Epithelial cell of prostate (primary cell): ENCODE results near the gene TGFBR3.

ENCODE experiments used
- DNase-seq: peaks from one replicate; pipeline ENCODE4 v3.0.0-alpha.2; 2011; ENCODE audit warnings: low read depth, low spot score
- H3K27ac ChIP-seq: fragments of 450-650 bp; 2 replicates; pipeline ENCODE4 v1.5.1; 2017; ENCODE audit warnings: mild to moderate bottlenecking

TGFBR3 gene

GRCh38 chr1:91828583-91829281 lies 57.2 kb downstream of the TGFBR3 start:
- H3K27ac ChIP-seq: peak overlapping the region; percentile 23
- DNase-seq: no peak

GRCh38 chr1:91827459-91828321 lies 58.3 kb downstream of the TGFBR3 start:
- no peak for DNase-seq
- peak overlapping the region; percentile 23 for H3K27ac ChIP-seq

DNA sequence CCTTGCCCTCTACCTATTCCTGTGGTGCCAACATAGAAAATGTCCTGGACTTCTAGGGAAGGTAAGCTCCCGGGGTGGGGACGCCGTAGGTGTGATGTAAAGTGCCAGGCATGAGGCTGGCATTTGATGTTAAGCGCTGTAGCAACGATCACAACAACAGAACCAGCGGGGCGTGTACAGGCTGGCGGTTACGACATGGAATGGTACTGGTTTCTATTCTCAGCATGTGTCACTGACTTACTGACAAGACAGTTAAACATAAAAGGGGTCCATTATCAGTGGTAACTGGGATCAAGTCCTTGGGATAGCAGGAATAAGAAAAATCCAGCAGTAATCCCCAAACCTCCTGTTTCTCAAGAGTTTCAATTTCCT lies 58.9 kb downstream of the TGFBR3 start:
- H3K27ac ChIP-seq: no peak overlapping the region
- peak; percentile 52 for DNase-seq

DNA sequence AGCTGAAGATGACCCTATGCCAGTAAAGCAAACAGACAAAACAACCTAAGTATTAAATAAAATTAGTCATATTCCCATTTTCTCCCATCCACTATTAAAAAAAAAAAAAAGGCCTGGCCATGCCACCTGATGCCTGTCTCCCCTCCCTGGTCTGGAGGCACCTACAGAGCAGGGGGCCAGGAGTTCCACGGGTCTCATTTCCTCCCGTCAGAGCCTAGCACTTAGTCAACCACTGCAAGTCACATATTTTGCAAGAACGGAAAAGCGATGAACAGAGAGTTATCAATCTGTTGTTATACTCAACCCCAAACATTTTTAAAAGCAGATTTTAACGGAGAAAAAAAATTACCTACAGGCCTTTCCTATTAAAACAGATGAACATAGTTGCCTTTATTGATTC lies 59.3 kb downstream of the TGFBR3 start:
- H3K27ac ChIP-seq: no peak overlapping the region
- DNase-seq: no peak

GRCh38 chr1:91826248-91826647 lies 59.7 kb downstream of the TGFBR3 start:
- no peak overlapping the region for H3K27ac ChIP-seq
- DNase-seq: no peak

DNA sequence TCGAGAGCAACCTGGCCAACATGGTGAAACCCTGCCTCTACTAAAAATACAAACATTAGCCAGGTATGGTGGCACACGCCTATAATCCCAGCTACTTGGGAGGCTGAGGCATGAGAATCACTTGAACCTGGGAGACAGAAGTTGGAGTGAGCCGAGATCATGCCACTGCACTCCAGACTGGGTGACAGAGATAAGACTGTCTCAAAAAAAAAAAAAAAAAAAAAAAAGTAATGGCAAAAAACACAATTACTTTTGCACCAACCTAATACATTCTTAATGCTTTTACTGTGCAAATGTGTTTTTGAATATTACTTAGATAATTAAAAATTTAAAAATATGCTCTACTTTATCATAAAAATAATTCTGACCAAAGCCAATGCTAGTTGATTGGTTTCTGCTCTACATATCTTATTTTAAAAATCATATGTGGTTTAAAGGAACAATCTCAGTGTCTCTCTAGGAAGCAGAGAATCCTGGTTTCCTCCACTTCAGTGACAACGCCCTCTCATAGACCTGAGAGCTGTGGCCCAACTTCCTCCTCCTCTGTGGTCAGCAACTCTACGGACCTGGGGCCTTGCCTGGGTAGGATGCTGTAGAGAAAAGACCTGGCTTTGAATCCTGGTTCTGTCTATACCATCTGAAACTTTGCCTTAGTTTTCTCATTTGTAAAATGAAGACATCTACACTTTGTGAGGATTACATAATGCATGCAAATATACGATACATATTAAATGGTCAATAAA lies 64.7 kb downstream of the TGFBR3 start:
- H3K27ac ChIP-seq: no peak overlapping the region
- DNase-seq: no peak

GRCh38 chr1:91819038-91819788 lies 66.7 kb downstream of the TGFBR3 start:
- no peak overlapping the region for H3K27ac ChIP-seq
- DNase-seq: no peak

DNA sequence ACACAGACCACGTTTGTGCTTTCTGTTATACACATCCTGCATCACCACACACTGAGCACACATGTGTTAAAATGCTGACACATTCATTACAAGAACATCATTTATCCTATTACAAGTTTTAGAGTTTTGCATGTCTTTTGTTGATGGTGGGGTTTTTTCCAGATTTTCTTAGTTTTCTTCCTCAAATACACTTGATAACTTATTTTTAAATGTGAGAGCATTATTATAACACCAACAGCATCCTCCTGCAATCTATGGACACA lies 67.3 kb downstream of the TGFBR3 start:
- no peak for DNase-seq

GRCh38 chr1:91817211-91817905 lies 68.6 kb downstream of the TGFBR3 start:
- DNase-seq: no peak
- no peak overlapping the region for H3K27ac ChIP-seq

More for the DNA sequence above, 67.3 kb downstream of the TGFBR3 start:
- H3K27ac ChIP-seq: no peak overlapping the region

GRCh38 chr1:91816031-91816430 lies 69.9 kb downstream of the TGFBR3 start:
- no peak overlapping the region for H3K27ac ChIP-seq
- no peak for DNase-seq

- no peak overlapping the region for H3K27ac ChIP-seq
- no peak for DNase-seq
Observed at GRCh38 chr1:91814448-91814847, 71.5 kb downstream of the TGFBR3 start.

GRCh38 chr1:91813813-91814212 lies 72.1 kb downstream of the TGFBR3 start:
- no peak overlapping the region for H3K27ac ChIP-seq
- no peak for DNase-seq

DNA sequence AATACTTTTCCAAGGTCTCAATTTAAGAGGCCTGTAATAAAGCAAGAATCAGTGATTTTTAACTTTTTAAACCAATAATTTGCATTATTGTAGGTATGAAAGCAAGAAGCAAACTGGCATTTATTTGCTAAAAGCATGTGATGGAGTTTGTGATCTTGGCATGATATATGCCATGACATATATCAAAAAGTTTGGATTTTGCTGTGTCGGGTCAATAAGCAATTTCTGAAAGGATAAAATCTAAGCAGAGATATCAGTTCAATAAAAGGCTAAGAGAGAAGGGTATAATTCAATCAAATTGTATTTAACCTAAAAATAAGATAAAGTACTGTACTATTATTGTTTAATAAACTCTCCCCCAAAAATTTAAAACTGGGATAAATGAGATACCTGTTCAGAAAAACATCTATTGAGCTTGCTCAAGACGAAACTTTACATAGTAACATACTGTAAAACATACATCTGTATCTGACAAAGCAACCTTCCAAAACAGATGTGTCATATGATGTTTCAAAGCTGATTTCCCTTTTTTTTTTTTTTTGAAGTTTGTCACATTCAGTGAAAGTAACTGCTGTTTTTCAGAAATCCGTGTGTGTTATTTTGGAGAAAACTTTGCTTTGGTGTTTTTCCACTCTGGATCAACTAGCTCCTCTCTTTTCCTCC lies 74.5 kb downstream of the TGFBR3 start:
- no peak overlapping the region for H3K27ac ChIP-seq
- no peak for DNase-seq

DNA sequence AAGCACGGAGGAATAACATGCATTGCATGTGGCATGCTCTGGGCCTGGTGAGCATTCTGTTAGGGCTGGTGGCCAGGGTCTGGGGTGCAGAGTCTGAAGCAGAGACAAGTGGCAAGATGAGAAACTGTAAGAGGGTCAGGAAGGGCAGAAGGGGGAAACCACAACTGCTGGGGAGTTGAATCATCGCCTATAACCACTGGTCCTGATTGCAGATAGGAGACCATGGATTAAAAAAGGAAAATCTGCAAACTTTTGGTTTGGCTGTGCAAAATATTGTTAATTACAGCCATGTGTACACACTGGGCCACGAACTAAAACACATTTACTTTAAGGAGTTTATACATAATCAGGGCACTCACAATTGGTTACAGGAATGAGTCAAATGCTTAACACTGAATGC lies 76.6 kb downstream of the TGFBR3 start:
- H3K27ac ChIP-seq: no peak overlapping the region
- no peak for DNase-seq

- no peak for DNase-seq
Observed at GRCh38 chr1:91807921-91808620, 77.9 kb downstream of the TGFBR3 start.

DNA sequence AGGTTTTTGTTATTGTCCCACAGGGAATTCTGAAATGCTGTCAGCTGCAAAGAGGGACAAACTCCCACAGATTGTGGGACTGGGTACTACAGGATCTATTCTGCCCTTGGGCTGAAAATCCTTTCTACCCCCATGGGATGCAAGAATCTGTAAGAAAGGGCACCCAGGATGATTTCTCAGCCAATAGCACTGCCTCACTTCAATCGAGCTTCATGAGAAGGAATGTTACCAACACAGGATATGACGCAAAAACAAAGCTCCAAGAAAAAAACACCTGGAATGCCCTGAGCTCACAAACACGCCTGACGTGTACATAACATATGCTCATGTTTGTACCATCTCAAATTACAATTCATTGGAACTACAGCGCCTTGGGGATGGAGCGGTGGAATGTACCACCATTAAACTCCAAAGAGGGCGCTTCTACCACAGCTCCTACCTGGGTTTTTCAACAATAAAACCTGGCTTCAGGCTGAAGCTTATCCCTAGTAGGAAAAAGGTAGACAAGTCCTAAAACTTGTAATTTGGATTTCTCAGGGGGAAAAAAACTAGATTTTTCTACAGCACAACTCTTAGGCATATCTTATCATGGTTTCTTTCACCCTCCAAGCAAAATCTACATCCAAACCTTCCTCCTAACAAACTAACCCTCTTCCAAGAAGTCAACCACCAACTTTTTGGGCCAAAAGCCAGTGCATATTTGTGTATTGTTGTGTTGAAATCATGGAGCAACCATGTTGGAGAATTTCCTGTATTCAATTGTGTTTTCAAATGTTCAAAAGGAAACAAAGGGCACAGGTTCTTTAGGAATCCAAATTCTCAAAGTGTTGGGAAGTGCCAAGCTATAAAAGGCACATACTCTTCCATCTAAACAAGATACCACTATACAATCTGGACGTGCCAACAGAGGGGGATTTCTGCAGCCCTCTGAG lies 78.9 kb downstream of the TGFBR3 start:
- no peak overlapping the region for H3K27ac ChIP-seq
- no peak for DNase-seq

More at GRCh38 chr1:91807921-91808620, 77.9 kb downstream of the TGFBR3 start:
- no peak overlapping the region for H3K27ac ChIP-seq

DNA sequence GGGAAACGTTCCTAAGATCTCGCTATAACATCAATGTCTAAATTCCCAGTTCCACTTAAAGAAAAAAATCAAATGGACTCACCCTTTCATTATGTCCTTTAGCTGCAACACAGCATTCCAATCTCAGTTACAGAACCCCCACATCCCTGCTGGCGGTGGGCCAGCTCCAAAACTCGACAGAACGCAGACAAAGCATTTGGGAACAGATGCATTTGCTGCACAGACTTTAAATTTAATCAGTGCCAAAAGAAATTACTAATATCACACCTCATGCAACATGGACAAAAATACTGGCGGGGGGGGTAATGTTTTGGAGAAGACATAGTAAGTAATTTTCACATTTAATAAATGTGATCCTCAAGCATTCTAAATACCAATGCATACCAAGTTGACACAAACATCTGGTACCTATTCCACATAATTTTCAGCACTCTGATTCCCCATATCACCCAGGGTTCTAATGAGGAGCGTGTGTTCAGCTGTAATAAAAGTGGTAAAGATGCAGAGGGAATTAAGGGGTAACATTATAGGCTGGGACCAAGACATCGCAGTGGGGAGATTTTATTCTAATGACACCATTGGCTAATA lies 79.7 kb downstream of the TGFBR3 start:
- H3K27ac ChIP-seq: no peak overlapping the region
- DNase-seq: no peak
